Measurements from ENCODE around the gene PHOSPHO1. TPM values are rescaled to one million over a fixed set of nuclear protein-coding genes. Genes with fewer than 3 reads are reported as not detected.

Gene PHOSPHO1
- total RNA-seq, 6 donors from 2014 or later = 0.30 to 4.7 (median 3.1) TPM; not detected in 1

DNA sequence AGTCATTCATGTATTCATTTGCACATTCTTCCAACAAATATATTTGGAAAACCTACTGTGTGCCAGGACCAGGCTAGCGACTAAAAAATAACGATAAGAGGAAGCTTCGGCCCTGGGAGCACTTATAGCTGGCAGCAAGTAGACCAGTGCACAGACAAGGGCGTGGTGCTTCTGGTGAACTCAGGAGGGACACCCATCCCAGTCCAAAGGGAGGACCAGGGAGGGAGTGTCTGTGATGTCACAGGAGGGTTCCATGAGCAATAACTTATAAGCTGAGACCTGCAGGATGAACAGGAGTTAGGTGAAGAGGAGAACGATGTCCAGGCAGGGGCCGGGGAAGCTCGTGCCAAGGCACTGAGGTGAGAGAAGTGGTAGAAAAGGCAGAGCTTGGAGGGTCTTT lies 17.4 kb upstream of the PHOSPHO1 start:
- ATAC-seq (ENCODE audit: low FRiP score in 2 of 2) (no peak), DNase-seq (no peak)
- TF ChIP-seq, protein P1, sequence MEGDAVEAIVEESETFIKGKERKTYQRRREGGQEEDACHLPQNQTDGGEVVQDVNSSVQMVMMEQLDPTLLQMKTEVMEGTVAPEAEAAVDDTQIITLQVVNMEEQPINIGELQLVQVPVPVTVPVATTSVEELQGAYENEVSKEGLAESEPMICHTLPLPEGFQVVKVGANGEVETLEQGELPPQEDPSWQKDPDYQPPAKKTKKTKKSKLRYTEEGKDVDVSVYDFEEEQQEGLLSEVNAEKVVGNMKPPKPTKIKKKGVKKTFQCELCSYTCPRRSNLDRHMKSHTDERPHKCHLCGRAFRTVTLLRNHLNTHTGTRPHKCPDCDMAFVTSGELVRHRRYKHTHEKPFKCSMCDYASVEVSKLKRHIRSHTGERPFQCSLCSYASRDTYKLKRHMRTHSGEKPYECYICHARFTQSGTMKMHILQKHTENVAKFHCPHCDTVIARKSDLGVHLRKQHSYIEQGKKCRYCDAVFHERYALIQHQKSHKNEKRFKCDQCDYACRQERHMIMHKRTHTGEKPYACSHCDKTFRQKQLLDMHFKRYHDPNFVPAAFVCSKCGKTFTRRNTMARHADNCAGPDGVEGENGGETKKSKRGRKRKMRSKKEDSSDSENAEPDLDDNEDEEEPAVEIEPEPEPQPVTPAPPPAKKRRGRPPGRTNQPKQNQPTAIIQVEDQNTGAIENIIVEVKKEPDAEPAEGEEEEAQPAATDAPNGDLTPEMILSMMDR (IDR thresholded peaks at IDR 0.05) = no peak
- no peak overlapping the region for H3K27ac ChIP-seq
- H3K27me3 ChIP-seq = no peaks in the 10 kb centered on the region
- peaks cover 0 to 7% (median 2%) of the 10 kb centered on the region in 4 donors for H3K4me1 ChIP-seq
- no peaks in the 10 kb centered on the region for H3K36me3 ChIP-seq
- H3K4me3 ChIP-seq = no peak overlapping the region
- 91% methylated on average over 7 of the region's 7 CpGs for WGBS, 2 donors
- no peaks in the 10 kb centered on the region for H3K9me3 ChIP-seq

DNA sequence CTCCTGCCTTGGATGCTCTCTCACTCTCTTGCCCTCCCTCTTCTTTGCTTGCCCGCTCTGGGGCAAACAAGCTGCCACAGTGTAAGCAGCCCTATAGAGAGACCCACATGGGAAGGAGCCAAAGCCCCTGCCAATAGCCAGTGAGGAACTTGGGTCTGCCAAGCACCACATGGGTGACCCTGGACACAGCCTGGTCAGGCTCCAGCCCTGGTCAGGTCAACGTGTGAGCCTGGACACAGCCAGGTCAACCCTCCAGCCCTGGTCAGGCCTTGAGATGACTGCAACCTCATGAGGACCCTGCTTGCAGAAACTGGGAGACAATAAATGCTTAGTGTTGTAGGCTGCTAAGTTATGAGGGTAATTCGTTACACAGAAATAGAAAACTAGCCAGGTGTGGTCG lies 14.3 kb upstream of the PHOSPHO1 start:
- H3K27me3 ChIP-seq = no peaks in the 10 kb centered on the region
- H3K27ac ChIP-seq = no peak overlapping the region
- no peak for TF ChIP-seq EP300 (IDR thresholded peaks at IDR 0.05)
- TF ChIP-seq, protein P1 (IDR thresholded peaks at IDR 0.05) = no peak
- no peak for TF ChIP-seq POLR2AphosphoS5 (IDR thresholded peaks at IDR 0.05)
- TF ChIP-seq POLR2A (IDR thresholded peaks at IDR 0.05) = no peak
- ATAC-seq (ENCODE audit: low FRiP score in 2 of 2) = peak in 1 of 2 donors; percentile 65
- H3K4me1 ChIP-seq = peaks cover 0 to 7% (median 2%) of the 10 kb centered on the region in 4 donors
- H3K4me3 ChIP-seq = no peak overlapping the region
- DNase-seq = no peak
- 80 to 92% methylated on average over 4 of the region's 4 CpGs for WGBS, 2 donors
- H3K36me3 ChIP-seq = no peaks in the 10 kb centered on the region
- H3K9me3 ChIP-seq = no peaks in the 10 kb centered on the region

DNA sequence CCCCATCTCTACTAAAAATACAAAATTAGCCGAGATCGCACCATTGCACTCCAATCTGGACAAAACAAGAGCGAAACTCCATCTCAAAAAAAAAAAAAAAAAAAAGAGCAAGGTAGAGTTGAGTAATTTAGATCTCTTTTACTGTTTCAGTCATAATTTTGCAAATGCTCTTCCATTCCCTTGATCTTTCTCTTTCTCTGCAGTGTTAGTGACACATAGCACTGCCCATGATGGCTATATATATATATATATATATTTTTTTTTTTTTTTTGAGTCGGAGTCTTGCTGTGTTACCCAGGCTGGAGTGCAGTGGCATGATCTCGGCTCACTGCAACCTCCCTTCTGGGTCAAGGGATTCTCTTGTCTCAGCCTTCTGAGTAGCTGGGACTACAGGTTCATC lies 12.2 kb upstream of the PHOSPHO1 start:
- Histone ChIP-seq H3K4me1 (no peaks in the 10 kb centered on the region), H3K9me3 (no peaks in the 10 kb centered on the region), H3K27ac (no peak overlapping the region), H3K36me3 (no peaks in the 10 kb centered on the region), H3K27me3 (no peaks in the 10 kb centered on the region), H3K4me3 (no peak overlapping the region)
- DNase-seq (no peak), ATAC-seq (ENCODE audit: low FRiP score in 2 of 2) (no peak)
- WGBS, 2 donors = 86 to 94% methylated on average over 5 of the region's 5 CpGs
- no peak for TF ChIP-seq EP300 (IDR thresholded peaks at IDR 0.05)
- TF ChIP-seq POLR2A (IDR thresholded peaks at IDR 0.05) = no peak
- TF ChIP-seq, protein P1 (IDR thresholded peaks at IDR 0.05) = no peak
- TF ChIP-seq POLR2AphosphoS5 (IDR thresholded peaks at IDR 0.05) = no peak

DNA sequence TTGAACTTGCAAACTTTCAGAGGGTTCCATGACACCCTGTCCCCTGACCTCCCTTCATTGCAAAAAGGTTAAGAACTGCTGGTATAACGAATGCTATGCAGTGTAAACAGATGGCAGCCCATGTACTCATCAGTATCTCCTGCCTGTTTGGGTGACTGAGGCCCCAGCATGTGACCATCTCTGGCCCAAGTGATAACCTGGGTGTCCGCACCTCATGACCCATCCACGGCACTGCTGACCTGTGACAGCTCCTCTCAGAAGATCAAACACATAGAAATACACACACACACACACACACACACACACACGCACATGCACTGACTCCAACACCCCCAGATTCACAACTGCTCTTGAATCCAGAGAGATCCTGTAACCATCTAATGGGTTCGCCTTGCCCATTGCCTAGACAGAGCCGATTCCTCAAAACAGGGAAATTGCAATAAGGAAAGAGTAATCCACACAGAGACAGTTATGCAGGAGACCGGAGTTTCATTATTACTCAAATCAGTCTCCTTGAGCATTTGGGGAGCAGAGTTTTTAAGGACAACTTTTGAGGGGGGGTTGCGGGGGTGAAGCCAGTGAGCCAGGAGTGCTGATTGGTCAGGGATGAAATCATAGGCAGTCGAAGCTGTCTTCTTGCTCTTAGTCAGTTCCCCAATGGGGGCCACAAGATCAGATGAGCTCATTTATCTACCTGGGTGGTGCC lies 11.3 kb upstream of the PHOSPHO1 start:
- DNase-seq (no peak), ATAC-seq (ENCODE audit: low FRiP score in 2 of 2) (no peak)
- Histone ChIP-seq H3K9me3 (no peaks in the 10 kb centered on the region), H3K4me3 (no peak overlapping the region), H3K36me3 (no peaks in the 10 kb centered on the region), H3K4me1 (no peaks in the 10 kb centered on the region), H3K27me3 (no peaks in the 10 kb centered on the region), H3K27ac (no peak overlapping the region)
- WGBS, 2 donors = 73 to 82% methylated on average over 9 of the region's 9 CpGs
- TF ChIP-seq, protein P1 (IDR thresholded peaks at IDR 0.05) = no peak
- no peak for TF ChIP-seq POLR2A (IDR thresholded peaks at IDR 0.05)

DNA sequence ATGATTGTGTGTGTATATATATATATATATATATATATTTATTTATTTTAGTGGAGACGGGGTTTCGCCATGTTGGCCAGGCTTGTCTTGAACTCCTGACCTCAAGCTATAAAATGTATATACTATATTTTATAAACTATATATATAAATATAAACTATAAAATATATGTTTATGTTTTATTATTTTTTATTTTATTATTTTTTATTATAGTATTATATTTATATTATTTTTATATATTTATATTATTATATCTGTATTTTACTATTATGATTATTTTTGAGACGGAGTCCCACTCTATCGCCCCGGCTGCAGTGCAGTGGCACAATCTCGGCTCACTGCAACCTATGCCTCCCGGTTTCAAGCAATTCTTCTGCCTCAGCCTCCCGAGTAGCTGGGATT lies 10.5 kb upstream of the PHOSPHO1 start:
- Histone ChIP-seq H3K27ac (no peak overlapping the region), H3K4me3 (no peak overlapping the region), H3K36me3 (no peaks in the 10 kb centered on the region), H3K27me3 (no peaks in the 10 kb centered on the region), H3K9me3 (no peaks in the 10 kb centered on the region), H3K4me1 (no peaks in the 10 kb centered on the region)
- DNase-seq (no peak), ATAC-seq (ENCODE audit: low FRiP score in 2 of 2) (no peak)
- no peak for TF ChIP-seq EP300 (IDR thresholded peaks at IDR 0.05)
- TF ChIP-seq, protein P1 (IDR thresholded peaks at IDR 0.05) = no peak
- TF ChIP-seq POLR2AphosphoS5 (IDR thresholded peaks at IDR 0.05) = no peak
- TF ChIP-seq POLR2A (IDR thresholded peaks at IDR 0.05) = no peak
- WGBS, 2 donors = 85 to 87% methylated on average over 8 of the region's 8 CpGs

All from upper lobe of left lung (tissue), 6 donors.